Measurements from ENCODE around the gene SLC12A4.
"Not testable (repeated sequence)": the region's sequence is repeated elsewhere in the genome, so short reads cannot be mapped to it uniquely, and the experiment has no call there.

SLC12A4 gene

DNA sequence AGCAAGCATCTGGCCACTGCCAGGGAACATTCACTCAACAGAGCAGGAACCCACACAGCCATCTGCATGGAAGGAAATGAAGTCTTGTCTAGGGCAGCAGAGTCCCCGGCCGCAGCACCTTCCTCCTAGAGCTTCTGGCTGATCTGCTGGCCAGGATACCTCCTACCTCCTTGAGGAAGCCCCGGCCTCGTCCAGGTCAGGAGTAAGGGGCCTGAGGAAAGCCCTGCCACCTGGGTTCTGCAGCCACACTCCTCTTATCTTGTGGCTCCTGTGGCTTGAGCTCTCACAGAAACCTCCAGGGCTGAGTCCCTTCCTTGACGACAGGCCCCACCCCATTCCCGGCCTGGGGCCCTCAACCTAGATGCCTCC, 25.6 kb upstream of the SLC12A4 start:
- H3K27me3 Mint-ChIP-seq; H3K9me3 Mint-ChIP-seq; H3K36me3 Mint-ChIP-seq (ENCODE audit: low read depth); DNase-seq: not testable (repeated sequence)
- peaks cover 46% of the 10 kb centered on the region for H3K4me1 Mint-ChIP-seq (ENCODE audit: low read depth)
- peak overlapping the region; percentile 93 for H3K27ac Mint-ChIP-seq
- peak overlapping the region; percentile 69 for H3K4me3 Mint-ChIP-seq

DNA sequence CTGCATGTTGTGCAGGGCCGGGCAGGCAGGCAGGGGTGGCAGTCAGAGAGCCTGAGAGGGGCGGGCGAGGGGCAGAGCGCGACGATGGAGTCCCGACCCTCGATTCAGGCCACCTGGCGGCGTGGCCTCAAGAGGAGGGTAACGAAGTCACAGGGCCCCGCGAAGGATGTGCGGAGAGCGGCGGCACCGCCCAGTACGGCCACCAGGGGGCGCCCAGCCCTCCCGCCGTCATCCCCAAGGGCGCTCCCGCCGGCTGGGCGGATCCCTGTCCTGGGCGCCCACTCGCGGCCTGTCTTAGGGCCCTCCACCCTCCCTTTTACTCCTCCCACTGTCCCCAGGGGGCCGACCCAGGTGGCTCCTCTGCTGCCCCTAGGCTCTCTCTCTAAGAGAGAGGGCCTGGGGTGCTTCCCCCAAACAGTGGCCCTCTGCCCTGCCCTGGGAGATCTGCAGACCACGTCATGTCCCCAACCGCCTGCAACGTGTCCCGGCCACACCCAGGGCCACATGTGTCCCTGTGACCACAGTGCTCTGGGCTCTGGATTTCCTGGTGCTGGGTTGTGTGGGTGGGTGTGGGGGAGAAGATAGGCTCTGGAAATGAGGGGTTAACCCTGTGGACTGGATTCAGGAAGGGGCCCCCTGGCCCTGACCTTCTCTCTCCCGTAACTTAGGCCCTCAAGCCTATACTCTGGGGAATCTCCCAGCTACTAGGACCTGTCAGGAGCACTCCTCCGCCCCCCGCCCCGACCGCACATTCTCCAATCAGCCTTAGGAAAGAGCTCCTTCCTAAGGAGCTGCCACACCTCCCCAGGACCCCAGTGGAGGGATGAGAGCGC, 25.0 kb upstream of the SLC12A4 start:
- peak; percentile 92 for DNase-seq
- no peaks in the 10 kb centered on the region for H3K27me3 Mint-ChIP-seq
- H3K9me3 Mint-ChIP-seq, result no peaks in the 10 kb centered on the region
- H3K4me3 Mint-ChIP-seq, result peak overlapping the region; percentile 69
- H3K4me1 Mint-ChIP-seq (ENCODE audit: low read depth), result peaks cover 41% of the 10 kb centered on the region
- no peaks in the 10 kb centered on the region for H3K36me3 Mint-ChIP-seq (ENCODE audit: low read depth)
- H3K27ac Mint-ChIP-seq, result peak overlapping the region; percentile 93

DNA sequence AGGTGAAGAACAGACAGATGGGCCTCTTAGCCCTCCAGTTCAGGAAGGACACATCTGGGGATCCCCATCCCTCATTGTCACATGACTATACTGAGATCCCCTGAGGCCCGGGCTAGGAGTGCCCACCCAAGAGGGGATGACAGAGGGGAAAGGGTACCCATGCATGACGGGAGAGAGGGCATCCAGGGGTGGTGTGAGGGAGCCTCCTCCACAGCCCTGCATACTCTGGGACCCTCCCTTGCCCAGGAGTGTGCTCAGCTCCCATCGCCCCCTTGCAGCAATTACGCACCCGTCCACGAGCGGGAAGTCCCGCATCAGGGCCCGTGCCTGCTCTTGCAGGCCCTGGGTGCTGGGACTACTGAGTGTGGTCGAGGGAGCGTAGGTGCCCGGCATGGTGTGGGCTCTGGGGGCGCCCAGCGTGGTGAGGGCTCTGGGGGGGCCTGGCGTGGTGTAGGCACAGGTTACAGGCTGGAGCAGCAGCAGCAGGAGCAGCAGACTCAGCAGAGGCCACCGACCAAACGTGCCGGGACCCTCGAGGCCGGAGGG, 24.3 kb upstream of the SLC12A4 start:
- peaks cover 39% of the 10 kb centered on the region for H3K4me1 Mint-ChIP-seq (ENCODE audit: low read depth)

DNA sequence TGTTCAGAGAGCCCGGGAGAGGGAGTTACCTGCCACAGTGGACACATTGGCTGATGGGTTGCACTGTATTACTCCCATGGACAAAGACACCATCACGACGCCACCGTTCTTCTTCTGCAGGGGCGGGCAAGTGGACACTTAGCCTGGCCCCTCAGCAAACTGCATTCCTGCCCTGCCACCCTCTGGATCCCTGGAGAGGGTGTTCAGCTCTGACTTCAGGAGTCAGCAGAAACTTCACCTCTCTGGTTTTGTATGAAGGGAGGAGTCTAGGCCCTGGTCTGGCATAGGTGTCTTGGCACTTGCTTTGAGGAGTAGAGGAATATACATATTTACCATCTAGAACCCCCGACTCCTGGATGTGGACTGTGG, 21.6 kb upstream of the SLC12A4 start:
- H3K4me3 Mint-ChIP-seq, result no peak overlapping the region

More for the DNA sequence above, 24.3 kb upstream of the SLC12A4 start:
- DNase-seq, result no peak
- H3K27me3 Mint-ChIP-seq, result no peaks in the 10 kb centered on the region
- peak overlapping the region; percentile 93 for H3K27ac Mint-ChIP-seq
- H3K9me3 Mint-ChIP-seq, result no peaks in the 10 kb centered on the region
- H3K36me3 Mint-ChIP-seq (ENCODE audit: low read depth), result no peaks in the 10 kb centered on the region
- no peak overlapping the region for H3K4me3 Mint-ChIP-seq

DNA sequence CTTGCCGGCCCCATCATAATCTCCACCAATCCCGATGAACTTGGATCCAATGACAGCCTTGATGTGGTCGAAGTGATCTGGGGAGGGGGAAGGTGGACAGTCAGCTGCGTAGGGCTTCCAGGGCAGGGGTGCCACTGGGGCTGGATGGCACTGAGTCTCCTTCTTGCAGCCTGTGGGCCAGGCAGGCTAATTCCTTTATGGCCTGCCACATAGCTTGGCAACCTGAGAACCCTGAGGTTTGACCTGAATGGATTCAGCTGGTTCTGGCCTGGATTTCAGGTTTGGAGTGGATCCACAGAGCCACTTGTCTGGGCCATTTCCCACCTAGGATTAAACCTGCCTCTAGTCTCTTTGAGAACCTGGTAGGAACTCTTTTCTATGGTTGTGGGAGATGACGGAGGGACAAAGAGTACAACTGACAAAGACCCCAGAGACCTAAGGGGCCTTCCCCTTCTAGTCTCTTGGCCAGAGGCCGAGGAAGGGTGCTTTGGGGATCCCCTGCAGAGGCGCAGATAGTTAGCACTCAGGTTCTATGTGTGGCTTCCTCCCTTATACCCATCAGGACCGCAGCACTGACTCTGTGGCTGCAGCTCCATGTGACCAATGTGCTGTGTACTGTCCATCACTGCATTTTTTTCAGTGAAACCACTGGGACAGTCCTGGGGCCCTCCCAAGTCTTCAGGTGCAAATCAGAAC, 21.0 kb upstream of the SLC12A4 start:
- Mint-ChIP-seq H3K36me3 (ENCODE audit: low read depth) (no peaks in the 10 kb centered on the region), H3K4me1 (ENCODE audit: low read depth) (peaks cover 23% of the 10 kb centered on the region), H3K27ac (no peak overlapping the region), H3K9me3 (no peaks in the 10 kb centered on the region), H3K27me3 (no peaks in the 10 kb centered on the region), H3K4me3 (no peak overlapping the region)
- DNase-seq, result no peak

More for the DNA sequence above, 21.6 kb upstream of the SLC12A4 start:
- DNase-seq, result no peak
- no peaks in the 10 kb centered on the region for H3K27me3 Mint-ChIP-seq
- no peak overlapping the region for H3K27ac Mint-ChIP-seq
- H3K4me1 Mint-ChIP-seq (ENCODE audit: low read depth), result peaks cover 22% of the 10 kb centered on the region
- no peaks in the 10 kb centered on the region for H3K9me3 Mint-ChIP-seq
- no peaks in the 10 kb centered on the region for H3K36me3 Mint-ChIP-seq (ENCODE audit: low read depth)

DNA sequence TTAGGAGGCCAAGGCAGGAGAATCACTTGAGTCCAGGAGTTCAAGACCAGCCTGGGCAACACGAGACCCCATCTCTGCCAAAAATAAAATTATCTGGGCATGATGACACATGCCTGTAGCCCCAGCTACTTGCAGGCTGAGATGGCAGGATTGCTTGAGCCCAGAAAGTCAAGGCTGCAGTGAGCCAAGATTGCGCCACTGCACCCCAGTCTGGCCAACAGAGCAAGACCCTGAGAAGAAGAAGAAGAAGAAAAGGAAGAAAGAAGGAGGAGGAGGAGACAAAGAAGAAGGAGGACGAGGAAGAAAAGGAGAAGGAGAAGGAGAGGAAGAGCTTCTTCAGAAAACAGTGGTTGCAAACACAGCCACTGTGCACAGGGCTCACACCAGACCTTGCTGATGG, 20.2 kb upstream of the SLC12A4 start:
- H3K27ac Mint-ChIP-seq, result no peak overlapping the region
- H3K9me3 Mint-ChIP-seq, result no peaks in the 10 kb centered on the region
- H3K4me1 Mint-ChIP-seq (ENCODE audit: low read depth), result peaks cover 27% of the 10 kb centered on the region
- H3K4me3 Mint-ChIP-seq, result no peak overlapping the region
- DNase-seq, result no peak
- H3K36me3 Mint-ChIP-seq (ENCODE audit: low read depth), result no peaks in the 10 kb centered on the region
- H3K27me3 Mint-ChIP-seq, result no peaks in the 10 kb centered on the region

DNA sequence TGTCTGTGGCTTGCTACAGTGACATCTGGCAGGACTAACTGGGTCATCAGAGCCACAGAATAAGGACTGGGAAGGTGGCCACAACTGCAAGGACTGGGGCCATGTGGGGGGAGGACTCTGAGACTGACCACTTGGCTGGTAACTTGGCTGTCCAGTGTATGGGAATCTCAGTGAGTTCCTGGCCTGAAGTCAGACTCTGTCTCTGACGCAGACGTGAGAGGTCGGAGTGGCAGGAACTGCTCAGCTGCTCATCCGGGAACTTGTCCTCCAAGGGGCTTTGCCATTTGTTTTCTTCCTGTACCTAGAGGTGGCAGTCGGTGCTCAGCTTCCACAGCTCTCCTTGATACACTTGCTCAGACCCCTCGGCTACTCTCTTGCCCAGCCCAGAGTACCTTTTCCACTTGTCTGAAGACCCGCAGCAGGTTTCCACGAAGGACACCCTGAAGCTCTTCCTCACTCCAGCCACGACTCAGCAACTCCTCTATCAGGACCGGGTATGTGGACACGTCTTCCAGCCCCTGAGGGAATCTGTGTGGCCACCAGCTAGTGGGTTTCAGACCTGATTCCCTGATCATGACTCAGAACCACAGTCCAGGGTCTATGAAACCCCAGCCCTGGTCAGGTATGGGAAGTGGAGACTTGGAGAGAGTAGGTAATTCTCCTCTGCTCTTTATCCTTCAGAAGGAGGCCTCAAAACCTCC, 19.2 kb upstream of the SLC12A4 start:
- no peak for DNase-seq
- H3K27me3 Mint-ChIP-seq, result no peaks in the 10 kb centered on the region
- H3K4me1 Mint-ChIP-seq (ENCODE audit: low read depth), result peaks cover 29% of the 10 kb centered on the region
- H3K4me3 Mint-ChIP-seq, result no peak overlapping the region
- no peaks in the 10 kb centered on the region for H3K36me3 Mint-ChIP-seq (ENCODE audit: low read depth)
- H3K9me3 Mint-ChIP-seq, result no peaks in the 10 kb centered on the region
- peak overlapping the region; percentile 58 for H3K27ac Mint-ChIP-seq

DNA sequence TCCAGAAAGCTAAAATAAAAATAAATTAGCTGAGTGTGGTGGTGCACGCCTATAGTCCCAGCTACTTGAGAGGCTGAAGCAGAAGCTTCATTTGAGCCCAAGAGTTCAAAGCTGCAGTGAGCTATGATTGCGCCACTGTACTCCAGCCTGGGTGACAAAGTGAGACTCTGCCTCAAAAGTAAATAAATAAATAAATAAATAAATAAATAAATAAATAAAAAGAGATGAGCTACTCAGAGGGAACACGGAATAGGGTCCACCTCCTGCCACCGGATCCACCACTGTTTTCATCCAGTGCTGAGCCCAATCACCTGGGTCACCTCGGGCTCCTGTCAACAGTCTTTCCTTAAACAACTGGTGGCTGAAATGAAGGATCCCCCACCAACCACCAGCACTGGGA, 18.5 kb upstream of the SLC12A4 start:
- H3K4me1 Mint-ChIP-seq (ENCODE audit: low read depth), result peaks cover 25% of the 10 kb centered on the region
- no peaks in the 10 kb centered on the region for H3K36me3 Mint-ChIP-seq (ENCODE audit: low read depth)
- no peak for DNase-seq
- H3K9me3 Mint-ChIP-seq, result no peaks in the 10 kb centered on the region
- H3K27me3 Mint-ChIP-seq, result no peaks in the 10 kb centered on the region
- H3K4me3 Mint-ChIP-seq, result no peak overlapping the region
- H3K27ac Mint-ChIP-seq, result no peak overlapping the region

DNA sequence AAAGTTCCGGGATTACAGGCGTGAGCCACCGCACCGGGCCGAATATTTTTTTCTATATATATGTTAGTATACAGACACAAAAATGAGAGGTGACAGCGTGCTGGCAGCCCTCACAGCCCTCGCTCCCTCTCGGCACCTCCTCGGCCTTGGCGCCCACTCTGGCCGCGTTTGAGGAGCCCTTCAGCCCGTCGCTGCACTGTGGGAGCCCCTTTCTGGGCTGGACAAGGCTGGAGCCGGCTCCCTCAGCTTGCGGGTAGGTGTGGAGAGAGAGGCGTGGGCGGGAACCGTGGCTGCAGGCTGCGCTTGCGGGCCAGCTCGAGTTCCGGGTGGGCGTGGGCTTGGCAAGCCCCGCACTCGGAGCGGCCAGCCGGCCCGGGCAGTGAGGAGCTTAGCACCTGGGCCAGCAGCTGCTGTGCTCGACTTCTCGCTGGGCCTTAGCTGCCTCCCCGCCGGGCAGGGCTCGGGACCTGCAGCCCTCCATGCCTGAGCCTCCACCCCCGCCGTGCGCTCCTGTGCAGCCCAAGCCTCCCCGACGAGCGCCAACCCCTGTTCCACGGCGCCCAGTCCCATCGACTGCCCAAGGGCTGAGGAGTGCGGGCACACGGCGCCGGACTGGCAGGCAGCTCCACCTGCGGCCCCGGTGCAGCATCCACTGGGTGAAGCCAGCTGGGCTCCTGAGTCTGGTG, 13.7 kb upstream of the SLC12A4 start:
- no peaks in the 10 kb centered on the region for H3K36me3 Mint-ChIP-seq (ENCODE audit: low read depth)
- no peak overlapping the region for H3K4me3 Mint-ChIP-seq
- H3K27ac Mint-ChIP-seq, result no peak overlapping the region
- no peak for DNase-seq
- H3K27me3 Mint-ChIP-seq, result no peaks in the 10 kb centered on the region
- H3K4me1 Mint-ChIP-seq (ENCODE audit: low read depth), result peaks cover 26% of the 10 kb centered on the region
- H3K9me3 Mint-ChIP-seq, result no peaks in the 10 kb centered on the region

DNA sequence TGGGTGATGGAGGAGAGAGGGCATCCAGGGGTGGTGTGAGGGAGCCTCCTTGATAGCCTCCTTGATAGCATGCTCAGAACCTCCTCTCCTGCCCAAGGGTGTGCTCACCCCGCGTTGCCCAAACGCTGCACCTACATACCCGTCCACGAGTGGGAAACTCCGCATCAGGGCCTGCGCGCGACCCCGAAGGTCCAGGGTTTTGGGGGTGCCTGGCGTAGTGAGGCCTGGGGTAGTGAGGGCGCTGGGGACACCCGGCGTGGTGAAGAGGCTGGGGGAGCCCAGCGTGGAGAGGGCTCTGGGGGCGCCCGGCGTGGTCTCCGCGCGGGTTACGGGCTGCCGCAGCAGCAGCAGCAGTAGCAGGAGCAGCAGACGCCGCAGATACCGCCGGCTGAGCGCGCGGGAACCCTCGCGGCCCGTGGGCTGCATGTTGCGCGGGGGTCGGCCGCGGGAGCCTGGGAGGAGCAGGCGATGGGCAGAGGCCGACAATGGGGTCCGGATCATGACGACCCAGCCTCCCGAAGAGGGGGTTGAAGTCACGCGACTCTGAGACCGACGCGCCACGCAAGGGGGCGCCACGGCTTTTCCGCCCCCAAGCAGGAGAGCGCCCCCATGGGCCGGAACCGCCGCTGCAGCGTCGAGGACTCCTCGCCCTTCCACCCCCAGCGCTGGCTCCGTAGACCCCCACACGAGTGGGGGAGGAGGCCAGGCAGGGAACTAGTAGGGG, 11.7 kb upstream of the SLC12A4 start, which contains the start of gene DPEP3:
Gene DPEP3 (minus strand): TSS at position 545 of the 724 bp plus-strand sequence. CDS start 119 bp downstream, at position 426.
- Mint-ChIP-seq H3K4me3 (no peak within 1 kb of the TSS), H3K36me3 (ENCODE audit: low read depth) (no peaks in the 10 kb centered on the region), H3K9me3 (no peaks in the 10 kb centered on the region), H3K4me1 (ENCODE audit: low read depth) (peaks cover 26% of the 10 kb centered on the region), H3K27me3 (no peaks in the 10 kb centered on the region), H3K27ac (no peak within 1 kb of the TSS)
- no peak for DNase-seq

DNA sequence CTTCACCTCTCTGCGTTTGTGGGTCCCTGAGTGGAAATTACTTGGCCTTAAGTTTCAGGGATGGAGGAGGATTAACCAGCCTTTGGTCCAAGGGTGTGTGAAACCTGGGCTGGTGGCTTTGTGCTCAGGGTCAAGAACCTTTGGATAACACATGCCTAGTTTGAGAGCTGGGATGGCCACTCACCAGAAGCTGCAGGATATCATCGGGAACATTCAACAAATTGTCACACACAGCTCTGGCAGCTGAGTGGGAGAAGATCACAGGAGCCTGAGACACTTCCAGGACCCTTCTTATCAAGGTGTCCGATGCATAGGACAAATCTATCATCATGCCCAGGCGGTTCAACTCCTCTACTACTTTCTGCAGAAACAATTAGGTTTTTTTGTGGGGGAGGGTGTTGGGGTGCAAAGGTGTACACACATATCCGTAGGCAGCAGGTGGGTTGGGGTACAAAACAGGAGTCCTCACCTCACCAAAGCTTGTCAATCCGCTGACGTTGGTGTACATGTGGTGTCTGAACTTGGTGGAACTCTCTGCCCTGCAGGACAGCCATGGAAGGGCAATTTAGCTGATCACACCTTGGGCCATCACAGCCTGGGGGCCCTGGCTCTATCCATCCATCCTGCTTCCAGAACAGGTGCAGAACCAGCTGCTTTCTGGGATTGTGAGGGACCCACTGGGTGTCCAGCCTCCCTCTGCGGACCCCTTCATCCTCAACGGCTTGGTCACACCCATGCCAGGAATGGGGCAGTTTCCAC, 9.2 kb upstream of the SLC12A4 start:
- Mint-ChIP-seq H3K9me3 (no peaks in the 10 kb centered on the region), H3K4me3 (no peak overlapping the region), H3K4me1 (ENCODE audit: low read depth) (peaks cover 2% of the 10 kb centered on the region), H3K36me3 (ENCODE audit: low read depth) (no peaks in the 10 kb centered on the region), H3K27ac (no peak overlapping the region), H3K27me3 (no peaks in the 10 kb centered on the region)
- no peak for DNase-seq

DNA sequence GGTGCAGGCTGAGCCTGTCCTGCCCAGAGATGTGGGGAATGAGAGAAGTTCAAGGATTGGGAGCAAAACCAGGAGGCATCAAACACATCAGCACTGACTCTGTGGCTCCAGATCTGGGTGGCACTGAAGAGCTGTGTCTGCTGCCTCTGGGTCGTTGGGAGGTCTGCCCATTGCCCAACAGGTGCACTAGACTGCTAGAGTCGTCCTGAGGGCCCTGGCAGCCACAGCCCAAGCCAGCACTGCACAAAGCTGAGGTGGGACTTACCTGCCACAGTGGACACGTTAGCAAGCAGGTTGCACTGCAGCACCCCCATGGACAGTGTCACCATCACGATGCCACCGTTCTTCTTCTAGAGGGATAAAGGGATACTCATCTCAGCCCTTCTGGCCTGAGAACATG, 8.6 kb upstream of the SLC12A4 start:
- Mint-ChIP-seq H3K27me3 (no peaks in the 10 kb centered on the region), H3K27ac (no peak overlapping the region), H3K4me1 (ENCODE audit: low read depth) (peaks cover 1% of the 10 kb centered on the region), H3K36me3 (ENCODE audit: low read depth) (no peaks in the 10 kb centered on the region), H3K4me3 (no peak overlapping the region), H3K9me3 (no peaks in the 10 kb centered on the region)
- DNase-seq, result no peak

DNA sequence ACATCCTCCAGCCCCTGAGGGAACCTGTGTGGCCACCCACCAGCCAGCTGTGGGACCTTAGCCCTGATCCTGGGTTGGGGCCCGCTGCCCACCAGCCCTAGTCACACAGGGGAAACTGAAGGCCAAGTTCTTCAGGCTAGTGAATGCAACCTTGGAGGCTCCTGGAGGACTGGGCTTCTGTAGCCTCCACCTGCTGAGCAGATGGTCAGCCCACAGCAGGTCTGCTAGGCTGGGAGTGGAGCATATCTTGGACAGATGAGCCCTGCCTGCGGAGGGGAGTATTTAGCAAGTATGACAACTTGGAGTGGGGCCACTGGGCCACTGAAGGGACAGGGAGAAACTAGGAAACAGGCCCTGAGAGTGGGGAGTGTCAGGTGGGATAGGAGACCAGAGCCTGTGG, 7.8 kb upstream of the SLC12A4 start:
- Mint-ChIP-seq H3K36me3 (ENCODE audit: low read depth) (no peaks in the 10 kb centered on the region), H3K4me1 (ENCODE audit: low read depth) (peaks cover 1% of the 10 kb centered on the region), H3K27ac (no peak overlapping the region), H3K27me3 (no peaks in the 10 kb centered on the region), H3K4me3 (no peak overlapping the region), H3K9me3 (no peaks in the 10 kb centered on the region)
- no peak for DNase-seq
